ENCODE results near the gene KDM5B. TPM values are rescaled to one million over a fixed set of nuclear protein-coding genes. Genes with fewer than 3 reads are reported as not detected.

The KDM5B gene
- total and polyA plus RNA-seq, 2 experiments from 2014 or later = 175 to 202 TPM

DNA sequence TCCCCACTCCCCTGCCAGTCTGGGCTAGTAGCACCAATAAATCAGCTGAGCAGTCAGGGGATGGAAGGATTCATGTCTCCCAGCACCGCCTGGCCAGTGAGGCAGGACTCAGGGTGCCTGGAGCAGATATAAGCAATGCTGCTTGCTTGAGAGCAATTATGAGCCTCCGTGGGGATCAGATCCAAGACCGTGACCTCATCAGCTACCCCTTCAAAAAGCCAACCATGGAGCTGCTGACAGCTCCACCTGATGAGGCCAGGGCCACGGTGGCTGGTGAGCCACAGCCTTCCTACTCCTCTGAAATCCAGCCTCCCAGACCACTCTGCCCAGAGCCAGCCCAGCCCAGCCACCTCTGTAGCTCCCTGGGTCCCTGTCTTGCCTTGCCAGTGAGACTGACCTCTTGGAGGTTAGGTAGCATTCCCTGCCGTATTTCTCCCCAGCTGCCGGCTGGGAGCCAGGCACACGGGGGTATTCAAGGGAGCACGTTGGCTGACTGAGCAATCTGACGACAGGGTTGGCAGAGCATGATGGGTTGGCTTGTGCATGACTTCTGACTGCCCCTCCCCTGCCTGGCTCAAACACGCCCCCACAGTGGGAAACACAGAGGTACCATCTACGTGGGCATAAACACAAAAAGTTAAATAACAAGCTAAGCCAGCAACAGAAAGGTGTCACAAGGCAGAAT is 126.3 kb downstream of the KDM5B start:
- Mint-ChIP-seq H3K4me1 (peaks cover 39% of the 10 kb centered on the region), H3K27me3 (ENCODE audit: insufficient read depth, low read depth, poor library complexity) (peaks cover 15% of the 10 kb centered on the region), H3K36me3 (ENCODE audit: low read depth) (peaks cover 15% of the 10 kb centered on the region), H3K27ac (no peak overlapping the region), H3K4me3 (no peak overlapping the region), H3K9me3 (peaks cover 6% of the 10 kb centered on the region; the same call in 1 of the 3 replicates)
- Histone ChIP-seq H3K4me2 (no peak overlapping the region), H3K4me3 (no peak overlapping the region), H3K79me2 (replicated peaks; ENCODE audit: insufficient read depth) (no peaks in the 10 kb centered on the region), H3K36me3 (ENCODE audit: insufficient read depth) (peaks cover 9% of the 10 kb centered on the region; the same call in 1 of the 2 replicates), H3K4me1 (ENCODE audit: insufficient read depth) (peaks cover 5% of the 10 kb centered on the region; the same call in 1 of the 2 replicates), H3F3A (replicated peaks; ENCODE audit: low read depth) (no peaks in the 10 kb centered on the region), H2AFZ (no peak overlapping the region), H4K20me1 (replicated peaks; ENCODE audit: insufficient read depth) (peaks cover 4% of the 10 kb centered on the region; the same call in 1 of the 2 replicates), H3K9me2 (ENCODE audit: insufficient read depth) (no peaks in the 10 kb centered on the region), H3K27ac (ENCODE audit: low read depth) (no peak overlapping the region), H3K27me3 (ENCODE audit: insufficient read depth) (no peaks in the 10 kb centered on the region)
- DNase-seq (ENCODE audit: low spot score) = no peak
- ATAC-seq = no peak
- TF ChIP-seq, protein P1, sequence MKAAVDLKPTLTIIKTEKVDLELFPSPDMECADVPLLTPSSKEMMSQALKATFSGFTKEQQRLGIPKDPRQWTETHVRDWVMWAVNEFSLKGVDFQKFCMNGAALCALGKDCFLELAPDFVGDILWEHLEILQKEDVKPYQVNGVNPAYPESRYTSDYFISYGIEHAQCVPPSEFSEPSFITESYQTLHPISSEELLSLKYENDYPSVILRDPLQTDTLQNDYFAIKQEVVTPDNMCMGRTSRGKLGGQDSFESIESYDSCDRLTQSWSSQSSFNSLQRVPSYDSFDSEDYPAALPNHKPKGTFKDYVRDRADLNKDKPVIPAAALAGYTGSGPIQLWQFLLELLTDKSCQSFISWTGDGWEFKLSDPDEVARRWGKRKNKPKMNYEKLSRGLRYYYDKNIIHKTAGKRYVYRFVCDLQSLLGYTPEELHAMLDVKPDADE (IDR thresholded peaks at IDR 0.05) = no peak
- TF ChIP-seq CREB1 (CRISPR knock-in tag; IDR thresholded peaks at IDR 0.05; ENCODE audit: low read depth) = no peak
- TF ChIP-seq STAT1 (IDR thresholded peaks at IDR 0.05; ENCODE audit: unreplicated experiment) = no peak
- TF ChIP-seq NANOG (IDR thresholded peaks at IDR 0.05; ENCODE audit: borderline replicate concordance) = no peak
- TF ChIP-seq, protein P2, sequence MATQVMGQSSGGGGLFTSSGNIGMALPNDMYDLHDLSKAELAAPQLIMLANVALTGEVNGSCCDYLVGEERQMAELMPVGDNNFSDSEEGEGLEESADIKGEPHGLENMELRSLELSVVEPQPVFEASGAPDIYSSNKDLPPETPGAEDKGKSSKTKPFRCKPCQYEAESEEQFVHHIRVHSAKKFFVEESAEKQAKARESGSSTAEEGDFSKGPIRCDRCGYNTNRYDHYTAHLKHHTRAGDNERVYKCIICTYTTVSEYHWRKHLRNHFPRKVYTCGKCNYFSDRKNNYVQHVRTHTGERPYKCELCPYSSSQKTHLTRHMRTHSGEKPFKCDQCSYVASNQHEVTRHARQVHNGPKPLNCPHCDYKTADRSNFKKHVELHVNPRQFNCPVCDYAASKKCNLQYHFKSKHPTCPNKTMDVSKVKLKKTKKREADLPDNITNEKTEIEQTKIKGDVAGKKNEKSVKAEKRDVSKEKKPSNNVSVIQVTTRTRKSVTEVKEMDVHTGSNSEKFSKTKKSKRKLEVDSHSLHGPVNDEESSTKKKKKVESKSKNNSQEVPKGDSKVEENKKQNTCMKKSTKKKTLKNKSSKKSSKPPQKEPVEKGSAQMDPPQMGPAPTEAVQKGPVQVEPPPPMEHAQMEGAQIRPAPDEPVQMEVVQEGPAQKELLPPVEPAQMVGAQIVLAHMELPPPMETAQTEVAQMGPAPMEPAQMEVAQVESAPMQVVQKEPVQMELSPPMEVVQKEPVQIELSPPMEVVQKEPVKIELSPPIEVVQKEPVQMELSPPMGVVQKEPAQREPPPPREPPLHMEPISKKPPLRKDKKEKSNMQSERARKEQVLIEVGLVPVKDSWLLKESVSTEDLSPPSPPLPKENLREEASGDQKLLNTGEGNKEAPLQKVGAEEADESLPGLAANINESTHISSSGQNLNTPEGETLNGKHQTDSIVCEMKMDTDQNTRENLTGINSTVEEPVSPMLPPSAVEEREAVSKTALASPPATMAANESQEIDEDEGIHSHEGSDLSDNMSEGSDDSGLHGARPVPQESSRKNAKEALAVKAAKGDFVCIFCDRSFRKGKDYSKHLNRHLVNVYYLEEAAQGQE (IDR thresholded peaks at IDR 0.05; ENCODE audit: unreplicated experiment) = no peak
- TF ChIP-seq, protein P3, sequence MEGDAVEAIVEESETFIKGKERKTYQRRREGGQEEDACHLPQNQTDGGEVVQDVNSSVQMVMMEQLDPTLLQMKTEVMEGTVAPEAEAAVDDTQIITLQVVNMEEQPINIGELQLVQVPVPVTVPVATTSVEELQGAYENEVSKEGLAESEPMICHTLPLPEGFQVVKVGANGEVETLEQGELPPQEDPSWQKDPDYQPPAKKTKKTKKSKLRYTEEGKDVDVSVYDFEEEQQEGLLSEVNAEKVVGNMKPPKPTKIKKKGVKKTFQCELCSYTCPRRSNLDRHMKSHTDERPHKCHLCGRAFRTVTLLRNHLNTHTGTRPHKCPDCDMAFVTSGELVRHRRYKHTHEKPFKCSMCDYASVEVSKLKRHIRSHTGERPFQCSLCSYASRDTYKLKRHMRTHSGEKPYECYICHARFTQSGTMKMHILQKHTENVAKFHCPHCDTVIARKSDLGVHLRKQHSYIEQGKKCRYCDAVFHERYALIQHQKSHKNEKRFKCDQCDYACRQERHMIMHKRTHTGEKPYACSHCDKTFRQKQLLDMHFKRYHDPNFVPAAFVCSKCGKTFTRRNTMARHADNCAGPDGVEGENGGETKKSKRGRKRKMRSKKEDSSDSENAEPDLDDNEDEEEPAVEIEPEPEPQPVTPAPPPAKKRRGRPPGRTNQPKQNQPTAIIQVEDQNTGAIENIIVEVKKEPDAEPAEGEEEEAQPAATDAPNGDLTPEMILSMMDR (conservative IDR thresholded peaks at IDR 0.05; ENCODE audit: low read depth in 2 of 2) = no peak
- no peak for TF ChIP-seq ZNF331 (CRISPR knock-in tag; IDR thresholded peaks at IDR 0.05; ENCODE audit: low read depth)
- TF ChIP-seq JUNB (IDR thresholded peaks at IDR 0.05; ENCODE audit: unreplicated experiment) = no peak
- TF ChIP-seq EZH2phosphoT487 (IDR thresholded peaks at IDR 0.05; ENCODE audit: unreplicated experiment) = no peak
- TF ChIP-seq, protein P4, sequence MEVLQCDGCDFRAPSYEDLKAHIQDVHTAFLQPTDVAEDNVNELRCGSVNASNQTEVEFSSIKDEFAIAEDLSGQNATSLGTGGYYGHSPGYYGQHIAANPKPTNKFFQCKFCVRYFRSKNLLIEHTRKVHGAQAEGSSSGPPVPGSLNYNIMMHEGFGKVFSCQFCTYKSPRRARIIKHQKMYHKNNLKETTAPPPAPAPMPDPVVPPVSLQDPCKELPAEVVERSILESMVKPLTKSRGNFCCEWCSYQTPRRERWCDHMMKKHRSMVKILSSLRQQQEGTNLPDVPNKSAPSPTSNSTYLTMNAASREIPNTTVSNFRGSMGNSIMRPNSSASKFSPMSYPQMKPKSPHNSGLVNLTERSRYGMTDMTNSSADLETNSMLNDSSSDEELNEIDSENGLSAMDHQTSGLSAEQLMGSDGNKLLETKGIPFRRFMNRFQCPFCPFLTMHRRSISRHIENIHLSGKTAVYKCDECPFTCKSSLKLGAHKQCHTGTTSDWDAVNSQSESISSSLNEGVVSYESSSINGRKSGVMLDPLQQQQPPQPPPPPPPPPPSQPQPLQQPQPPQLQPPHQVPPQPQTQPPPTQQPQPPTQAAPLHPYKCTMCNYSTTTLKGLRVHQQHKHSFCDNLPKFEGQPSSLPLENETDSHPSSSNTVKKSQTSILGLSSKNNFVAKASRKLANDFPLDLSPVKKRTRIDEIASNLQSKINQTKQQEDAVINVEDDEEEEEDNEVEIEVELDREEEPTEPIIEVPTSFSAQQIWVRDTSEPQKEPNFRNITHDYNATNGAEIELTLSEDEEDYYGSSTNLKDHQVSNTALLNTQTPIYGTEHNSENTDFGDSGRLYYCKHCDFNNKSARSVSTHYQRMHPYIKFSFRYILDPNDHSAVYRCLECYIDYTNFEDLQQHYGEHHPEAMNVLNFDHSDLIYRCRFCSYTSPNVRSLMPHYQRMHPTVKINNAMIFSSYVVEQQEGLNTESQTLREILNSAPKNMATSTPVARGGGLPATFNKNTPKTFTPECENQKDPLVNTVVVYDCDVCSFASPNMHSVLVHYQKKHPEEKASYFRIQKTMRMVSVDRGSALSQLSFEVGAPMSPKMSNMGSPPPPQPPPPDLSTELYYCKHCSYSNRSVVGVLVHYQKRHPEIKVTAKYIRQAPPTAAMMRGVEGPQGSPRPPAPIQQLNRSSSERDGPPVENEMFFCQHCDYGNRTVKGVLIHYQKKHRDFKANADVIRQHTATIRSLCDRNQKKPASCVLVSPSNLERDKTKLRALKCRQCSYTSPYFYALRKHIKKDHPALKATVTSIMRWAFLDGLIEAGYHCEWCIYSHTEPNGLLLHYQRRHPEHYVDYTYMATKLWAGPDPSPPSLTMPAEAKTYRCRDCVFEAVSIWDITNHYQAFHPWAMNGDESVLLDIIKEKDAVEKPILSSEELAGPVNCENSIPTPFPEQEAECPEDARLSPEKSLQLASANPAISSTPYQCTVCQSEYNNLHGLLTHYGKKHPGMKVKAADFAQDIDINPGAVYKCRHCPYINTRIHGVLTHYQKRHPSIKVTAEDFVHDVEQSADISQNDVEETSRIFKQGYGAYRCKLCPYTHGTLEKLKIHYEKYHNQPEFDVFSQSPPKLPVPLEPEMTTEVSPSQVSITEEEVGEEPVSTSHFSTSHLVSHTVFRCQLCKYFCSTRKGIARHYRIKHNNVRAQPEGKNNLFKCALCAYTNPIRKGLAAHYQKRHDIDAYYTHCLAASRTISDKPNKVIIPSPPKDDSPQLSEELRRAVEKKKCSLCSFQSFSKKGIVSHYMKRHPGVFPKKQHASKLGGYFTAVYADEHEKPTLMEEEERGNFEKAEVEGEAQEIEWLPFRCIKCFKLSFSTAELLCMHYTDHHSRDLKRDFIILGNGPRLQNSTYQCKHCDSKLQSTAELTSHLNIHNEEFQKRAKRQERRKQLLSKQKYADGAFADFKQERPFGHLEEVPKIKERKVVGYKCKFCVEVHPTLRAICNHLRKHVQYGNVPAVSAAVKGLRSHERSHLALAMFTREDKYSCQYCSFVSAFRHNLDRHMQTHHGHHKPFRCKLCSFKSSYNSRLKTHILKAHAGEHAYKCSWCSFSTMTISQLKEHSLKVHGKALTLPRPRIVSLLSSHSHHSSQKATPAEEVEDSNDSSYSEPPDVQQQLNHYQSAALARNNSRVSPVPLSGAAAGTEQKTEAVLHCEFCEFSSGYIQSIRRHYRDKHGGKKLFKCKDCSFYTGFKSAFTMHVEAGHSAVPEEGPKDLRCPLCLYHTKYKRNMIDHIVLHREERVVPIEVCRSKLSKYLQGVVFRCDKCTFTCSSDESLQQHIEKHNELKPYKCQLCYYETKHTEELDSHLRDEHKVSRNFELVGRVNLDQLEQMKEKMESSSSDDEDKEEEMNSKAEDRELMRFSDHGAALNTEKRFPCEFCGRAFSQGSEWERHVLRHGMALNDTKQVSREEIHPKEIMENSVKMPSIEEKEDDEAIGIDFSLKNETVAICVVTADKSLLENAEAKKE (CRISPR knock-in tag; IDR thresholded peaks at IDR 0.05) = no peak
- no peak for TF ChIP-seq POLR2AphosphoS5 (IDR thresholded peaks at IDR 0.05; ENCODE audit: low read depth)
